Measurements from ENCODE around the gene SDF4. TPM values are rescaled to one million over a fixed set of nuclear protein-coding genes. Genes with fewer than 3 reads are reported as not detected.

The SDF4 gene
- total RNA-seq, 2 donors from 2014 or later, result 89.2 to 97.6 TPM

DNA sequence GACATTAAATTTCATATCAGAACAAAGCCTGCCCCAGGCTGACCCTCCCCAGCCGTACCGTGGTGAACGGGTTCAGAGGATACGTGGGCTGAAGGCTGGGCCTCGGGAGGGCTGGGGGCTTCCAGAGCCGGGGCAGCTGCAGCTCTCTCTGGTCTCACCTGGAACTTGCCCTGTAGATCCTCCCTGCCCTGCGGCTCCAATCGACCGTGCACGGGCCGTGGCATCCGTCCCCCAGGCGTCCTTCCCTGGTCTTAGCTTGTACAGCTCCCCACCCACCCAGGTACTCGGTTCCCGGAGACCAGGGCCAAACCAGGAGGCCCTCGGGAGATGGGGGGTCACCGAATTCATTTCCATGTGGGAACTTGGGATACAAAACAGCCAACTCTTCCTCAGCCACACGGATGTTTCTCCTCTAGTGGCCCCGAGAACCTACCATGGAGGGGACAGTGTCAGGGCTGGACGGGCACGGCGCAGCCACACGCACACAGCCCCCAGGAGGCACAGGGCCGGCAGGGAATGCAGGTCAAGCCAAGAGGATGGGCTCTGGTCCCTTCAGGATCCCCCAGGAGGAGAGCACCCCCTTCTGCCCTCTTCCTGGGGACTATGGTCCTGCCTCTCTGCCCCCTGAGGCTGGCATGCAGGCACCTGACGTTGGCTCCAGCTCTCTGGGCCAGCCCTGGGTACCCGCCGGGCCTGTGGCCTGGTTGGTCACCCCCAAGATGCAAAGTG is 3.4 kb upstream of the SDF4 start:
- peaks cover 0 to 5% of the 10 kb centered on the region in 2 donors for H3K27me3 ChIP-seq
- 89 to 90% methylated on average over 21 to 23 of the region's 27 CpGs for WGBS, 2 donors
- ATAC-seq (no peak), DNase-seq (no peak)
- no peak overlapping the region for H3K27ac ChIP-seq
- no peaks in the 10 kb centered on the region for H3K9me3 ChIP-seq
- no peak overlapping the region for H3K4me3 ChIP-seq
- intact Hi-C loops (cut with DNase I), result no loop called here
- peaks cover 32% of the 10 kb centered on the region for H3K4me1 ChIP-seq
- TF ChIP-seq CTCF (IDR thresholded peaks at IDR 0.05) (no peak), POLR2A (IDR thresholded peaks at IDR 0.05) (no peak)
- H3K36me3 ChIP-seq (replicated peaks in 1 of 2; ENCODE audit: insufficient read depth in 1 of 2, low read depth in 2 of 2), result no peaks in the 10 kb centered on the region

DNA sequence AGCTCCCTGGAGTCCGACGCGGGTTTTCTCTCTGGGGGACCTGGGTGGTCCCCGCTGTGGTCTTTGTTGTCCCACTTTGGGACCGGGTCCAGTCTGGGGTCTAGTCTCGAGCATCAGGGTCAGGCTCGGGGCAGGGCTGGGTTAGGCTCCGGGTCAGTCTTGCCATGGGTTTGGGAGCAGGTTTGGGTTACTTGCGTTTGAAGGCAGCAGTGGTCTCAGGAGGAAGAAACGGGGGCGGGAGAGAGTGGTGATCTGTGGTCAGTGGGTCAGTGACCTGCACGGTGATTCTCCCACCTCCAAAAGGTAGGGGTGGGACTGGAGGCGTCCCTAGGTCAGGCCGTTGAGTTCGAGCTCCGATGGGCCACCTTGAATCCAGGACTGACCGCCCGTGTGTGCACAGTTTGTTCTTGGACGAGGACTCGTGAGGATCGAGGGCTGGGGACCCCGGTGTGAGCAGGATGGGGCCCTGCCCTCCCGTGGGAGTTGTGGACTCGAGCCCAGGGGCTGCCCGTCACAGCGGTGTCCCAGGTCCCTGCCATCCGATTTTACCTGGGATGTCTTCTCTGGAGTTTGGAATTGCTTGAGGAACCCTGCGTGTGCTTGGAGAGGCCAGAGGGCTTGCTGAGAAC is 2.5 kb upstream of the SDF4 start:
- H3K27me3 ChIP-seq, result peaks cover 0 to 5% of the 10 kb centered on the region in 2 donors
- H3K4me3 ChIP-seq, result no peak overlapping the region
- DNase-seq, result no peak
- no peak for TF ChIP-seq POLR2A (IDR thresholded peaks at IDR 0.05)
- TF ChIP-seq CTCF (IDR thresholded peaks at IDR 0.05), result no peak
- H3K27ac ChIP-seq, result no peak overlapping the region
- 91 to 98% methylated on average over 18 to 28 of the region's 28 CpGs for WGBS, 2 donors
- no peak for ATAC-seq
- peaks cover 40% of the 10 kb centered on the region for H3K4me1 ChIP-seq
- no peaks in the 10 kb centered on the region for H3K9me3 ChIP-seq
- H3K36me3 ChIP-seq (replicated peaks in 1 of 2; ENCODE audit: insufficient read depth in 1 of 2, low read depth in 2 of 2), result no peaks in the 10 kb centered on the region
- intact Hi-C loops (cut with DNase I), result no loop called here

- TF ChIP-seq CTCF (IDR thresholded peaks at IDR 0.05), result no peak
- DNase-seq (no peak), ATAC-seq (no peak)
- Histone ChIP-seq H3K36me3 (replicated peaks in 1 of 2; ENCODE audit: insufficient read depth in 1 of 2, low read depth in 2 of 2) (no peaks in the 10 kb centered on the region), H3K4me1 (peaks cover 42% of the 10 kb centered on the region), H3K27me3 (peaks cover 0 to 5% of the 10 kb centered on the region in 2 donors), H3K9me3 (no peaks in the 10 kb centered on the region), H3K27ac (no peak overlapping the region), H3K4me3 (no peak overlapping the region)
- 95 to 97% methylated on average over 15 of the region's 15 CpGs for WGBS, 2 donors
- intact Hi-C loops (cut with DNase I), result no loop called here
Measured at GRCh38 chr1:1233567-1233892, 1.7 kb upstream of the SDF4 start.

DNA sequence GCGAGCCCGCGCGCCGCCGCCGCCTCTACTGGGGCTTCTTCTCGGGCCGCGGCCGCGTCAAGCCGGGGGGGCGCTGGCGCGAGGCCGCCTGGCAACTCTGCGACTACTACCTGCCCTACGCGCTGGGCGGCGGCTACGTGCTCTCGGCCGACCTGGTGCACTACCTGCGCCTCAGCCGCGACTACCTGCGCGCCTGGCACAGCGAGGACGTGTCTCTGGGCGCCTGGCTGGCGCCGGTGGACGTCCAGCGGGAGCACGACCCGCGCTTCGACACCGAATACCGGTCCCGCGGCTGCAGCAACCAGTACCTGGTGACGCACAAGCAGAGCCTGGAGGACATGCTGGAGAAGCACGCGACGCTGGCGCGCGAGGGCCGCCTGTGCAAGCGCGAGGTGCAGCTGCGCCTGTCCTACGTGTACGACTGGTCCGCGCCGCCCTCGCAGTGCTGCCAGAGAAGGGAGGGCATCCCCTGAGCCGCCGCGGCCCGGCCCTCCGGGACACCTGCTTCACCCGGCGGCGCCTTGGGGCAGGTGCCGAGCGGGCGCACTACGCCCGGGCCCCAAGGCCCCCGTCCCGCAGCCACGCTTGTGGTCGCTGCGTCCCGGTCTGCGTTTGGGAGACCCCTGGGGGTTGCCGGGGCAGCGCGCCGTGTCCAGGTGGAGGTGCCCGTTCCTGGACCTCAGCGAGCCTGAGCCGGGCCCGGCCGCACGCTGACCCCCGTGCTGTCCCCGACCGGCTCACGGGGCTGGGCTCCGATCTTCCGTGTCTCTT is 1.2 kb upstream of the SDF4 start:
- Histone ChIP-seq H3K4me3 (no peak overlapping the region), H3K4me1 (peaks cover 40% of the 10 kb centered on the region), H3K27me3 (peaks cover 0 to 5% of the 10 kb centered on the region in 2 donors), H3K9me3 (no peaks in the 10 kb centered on the region), H3K36me3 (replicated peaks in 1 of 2; ENCODE audit: insufficient read depth in 1 of 2, low read depth in 2 of 2) (peaks cover 2 to 5% of the 10 kb centered on the region in 2 donors), H3K27ac (no peak overlapping the region)
- ATAC-seq (no peak), DNase-seq (peak in 1 of 4 donors; percentile 35)
- WGBS, 2 donors, result 75 to 97% methylated on average over 17 to 83 of the region's 98 CpGs
- intact Hi-C loops (cut with DNase I), result no loop called here
- no peak for TF ChIP-seq POLR2A (IDR thresholded peaks at IDR 0.05)
- TF ChIP-seq CTCF (IDR thresholded peaks at IDR 0.05), result no peak
